ENCODE measurements around the gene LDLRAD3.

LDLRAD3 gene

DNA sequence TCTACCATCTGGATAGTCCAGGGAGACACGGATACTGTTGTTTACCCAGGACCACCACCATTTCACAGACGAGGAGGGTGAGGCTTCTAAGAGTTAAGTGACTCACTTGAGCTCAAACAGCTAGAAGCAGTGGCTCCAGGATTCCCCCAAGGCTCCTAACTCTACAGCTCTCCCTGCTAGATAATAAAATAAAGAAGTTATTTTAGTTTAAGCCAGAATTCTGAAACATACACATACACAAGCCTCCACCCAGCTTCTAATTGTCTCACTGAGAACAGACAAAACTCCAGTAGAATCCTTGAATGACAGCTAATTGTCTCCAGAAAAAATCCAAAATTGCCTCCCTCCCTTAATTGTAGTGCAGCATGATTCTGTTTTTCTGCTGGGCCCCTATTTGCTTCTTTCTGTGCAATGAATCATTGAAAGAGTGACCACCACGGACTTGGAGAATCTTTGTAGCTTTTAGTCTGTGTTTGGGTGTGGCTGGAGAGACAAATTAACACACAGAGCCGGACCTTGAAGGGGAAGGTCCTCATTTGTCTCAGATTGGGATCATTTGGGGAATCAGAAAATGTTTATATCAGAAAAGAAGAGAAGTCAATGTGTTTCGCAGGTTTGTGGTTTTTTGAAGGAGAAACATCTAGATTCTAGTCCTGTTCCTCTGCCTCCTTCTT is 280.5 kb downstream of the LDLRAD3 start:
- no peak for DNase-seq

DNA sequence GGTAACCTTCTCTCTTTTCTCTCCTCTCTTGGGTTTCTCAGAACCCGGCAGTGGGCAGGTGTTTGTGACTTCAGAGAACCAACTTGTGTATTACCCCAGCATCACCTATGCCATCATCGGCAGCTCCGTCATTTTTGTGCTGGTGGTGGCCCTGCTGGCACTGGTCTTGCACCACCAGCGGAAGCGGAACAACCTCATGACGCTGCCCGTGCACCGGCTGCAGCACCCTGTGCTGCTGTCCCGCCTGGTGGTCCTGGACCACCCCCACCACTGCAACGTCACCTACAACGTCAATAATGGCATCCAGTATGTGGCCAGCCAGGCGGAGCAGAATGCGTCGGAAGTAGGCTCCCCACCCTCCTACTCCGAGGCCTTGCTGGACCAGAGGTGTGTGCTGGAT is 283.2 kb downstream of the LDLRAD3 start:
- DNase-seq, result no peak

GRCh38 chr11:36228689-36229088 is 284.8 kb downstream of the LDLRAD3 start:
- no peak for DNase-seq

GRCh38 chr11:36229091-36229705 is 285.3 kb downstream of the LDLRAD3 start:
- no peak for DNase-seq

GRCh38 chr11:36230779-36231699 is 287.2 kb downstream of the LDLRAD3 start:
- no peak for DNase-seq

DNA sequence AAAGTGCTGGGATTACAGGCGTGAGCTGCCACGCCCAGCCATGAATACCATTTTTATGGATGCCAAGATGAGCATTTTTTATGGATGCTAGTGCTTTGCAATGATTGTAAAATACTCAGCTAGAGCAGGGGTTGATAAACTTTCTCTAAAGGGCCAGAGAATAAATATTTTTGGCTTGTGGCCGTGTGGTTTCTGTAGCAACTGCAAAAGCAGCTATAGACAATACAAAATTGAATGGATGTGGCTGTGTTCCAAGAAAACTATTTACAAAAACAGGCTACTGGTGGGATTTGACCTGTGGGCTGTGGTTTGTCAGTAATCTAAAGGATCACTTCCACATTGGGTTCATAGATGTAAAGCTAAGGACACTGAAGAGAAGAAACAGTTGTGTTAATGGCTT is 289.3 kb downstream of the LDLRAD3 start:
- no peak for DNase-seq

DNA sequence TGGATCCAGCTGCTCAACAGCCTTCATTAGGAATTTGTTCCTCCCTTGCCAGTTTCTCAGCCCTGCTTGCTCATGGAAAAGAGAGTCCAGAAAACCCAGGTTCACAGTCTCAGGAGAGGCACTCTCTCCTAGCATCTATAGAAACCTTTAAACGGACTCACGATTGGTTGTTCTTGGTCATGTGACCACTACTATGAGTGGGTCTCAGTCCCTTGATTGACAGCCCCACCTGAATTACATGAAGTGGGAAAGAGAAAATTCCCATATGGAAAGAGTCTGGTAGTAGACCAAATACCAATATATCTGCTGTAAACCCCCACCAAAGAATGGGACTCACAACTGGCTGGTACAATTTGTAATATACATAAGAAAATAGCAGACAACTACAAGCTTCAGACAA is 291.0 kb downstream of the LDLRAD3 start:
- no peak for DNase-seq

GRCh38 chr11:36235750-36236149 is 291.9 kb downstream of the LDLRAD3 start:
- no peak for DNase-seq

DNA sequence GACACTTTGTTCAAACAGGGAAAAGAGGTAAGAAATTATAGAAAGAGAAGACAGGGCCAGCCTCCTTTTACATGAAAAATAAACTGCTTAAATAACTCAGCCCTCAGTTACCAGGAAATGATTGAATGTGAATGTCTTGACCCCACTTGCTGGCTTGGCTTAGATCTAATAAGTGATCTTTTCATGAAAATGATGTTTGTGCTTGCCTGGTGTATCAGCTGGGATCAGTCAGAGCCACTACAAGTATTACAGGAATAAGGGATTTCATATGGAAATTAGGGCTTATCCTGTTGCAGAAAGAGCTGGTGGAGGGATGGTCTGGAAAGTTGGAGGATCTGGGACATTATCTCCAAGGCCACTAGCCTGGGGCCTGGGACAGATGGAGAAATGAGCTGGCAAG is 293.5 kb downstream of the LDLRAD3 start:
- no peak for DNase-seq

DNA sequence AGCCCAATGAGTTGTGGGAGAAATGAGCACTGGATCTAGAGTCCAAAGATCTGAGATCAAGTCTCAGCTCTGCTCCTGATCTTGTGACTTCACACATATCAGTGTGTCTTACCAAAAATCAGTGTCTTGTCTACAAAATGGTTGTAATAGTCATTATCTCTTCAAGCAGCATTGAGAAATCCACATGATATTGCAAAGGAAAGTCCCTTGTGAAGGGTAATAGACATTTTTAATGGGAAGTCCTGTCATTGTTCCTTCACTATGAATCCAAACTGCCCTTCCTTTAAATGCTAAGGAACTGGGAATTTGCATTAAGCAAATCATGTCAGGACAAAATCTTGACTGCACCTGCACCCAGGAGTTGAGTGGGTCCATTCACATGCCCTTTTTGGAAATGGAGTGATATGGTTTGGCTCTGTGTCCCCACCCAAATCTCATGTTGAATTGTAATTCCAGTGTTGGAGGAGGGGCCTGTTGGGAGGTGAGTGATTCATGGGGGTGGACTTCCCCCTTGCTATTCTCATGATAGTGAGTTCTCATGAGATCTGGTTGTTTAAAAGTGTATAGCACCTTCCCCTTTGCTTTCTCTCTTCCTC is 294.3 kb downstream of the LDLRAD3 start:
- DNase-seq, result no peak

GRCh38 chr11:36238881-36239280 is 295.0 kb downstream of the LDLRAD3 start:
- no peak for DNase-seq

DNA sequence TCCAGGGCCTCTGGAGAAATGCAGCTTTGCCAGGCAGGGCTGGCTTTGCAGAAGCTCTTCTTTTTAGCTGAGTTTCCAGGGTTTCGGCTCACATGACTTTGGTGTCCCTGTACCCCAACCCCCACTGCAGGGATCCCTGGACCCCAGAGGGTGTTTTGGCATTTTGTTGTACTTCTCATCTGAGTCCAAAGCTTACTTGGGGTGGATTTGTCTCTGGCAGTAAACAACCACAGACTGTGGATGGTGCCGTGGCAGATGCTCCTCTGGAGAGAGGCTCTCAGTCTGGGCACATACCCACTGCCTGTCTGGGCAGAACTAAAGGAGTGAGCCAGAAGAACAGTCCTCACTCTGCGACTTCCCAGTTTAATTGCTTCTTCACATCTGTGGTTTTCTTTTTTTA is 295.8 kb downstream of the LDLRAD3 start:
- no peak for DNase-seq

- no peak for DNase-seq
Observed at GRCh38 chr11:36240173-36240572, 296.3 kb downstream of the LDLRAD3 start.

DNA sequence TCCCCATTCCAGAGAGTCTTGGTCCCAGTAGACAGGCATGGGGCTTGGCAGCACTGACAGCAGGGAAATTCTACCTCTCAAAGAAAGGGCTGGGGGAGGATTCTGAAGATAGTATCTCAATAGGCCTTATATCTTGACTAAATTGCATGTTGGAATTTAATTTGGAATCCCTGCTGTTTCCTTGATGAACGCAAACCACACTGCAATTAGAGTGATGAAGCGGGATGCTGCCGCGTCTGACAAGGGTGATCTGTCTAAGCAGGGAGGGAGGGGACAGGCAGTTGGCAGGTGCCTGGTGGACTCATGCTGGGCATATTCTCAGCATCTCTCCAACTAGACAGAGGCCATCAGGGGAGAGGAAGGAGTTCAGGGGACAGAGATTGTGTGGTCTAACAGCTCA is 296.9 kb downstream of the LDLRAD3 start:
- no peak for DNase-seq

- DNase-seq, result no peak
Observed at GRCh38 chr11:36241497-36241896, 297.6 kb downstream of the LDLRAD3 start.

DNA sequence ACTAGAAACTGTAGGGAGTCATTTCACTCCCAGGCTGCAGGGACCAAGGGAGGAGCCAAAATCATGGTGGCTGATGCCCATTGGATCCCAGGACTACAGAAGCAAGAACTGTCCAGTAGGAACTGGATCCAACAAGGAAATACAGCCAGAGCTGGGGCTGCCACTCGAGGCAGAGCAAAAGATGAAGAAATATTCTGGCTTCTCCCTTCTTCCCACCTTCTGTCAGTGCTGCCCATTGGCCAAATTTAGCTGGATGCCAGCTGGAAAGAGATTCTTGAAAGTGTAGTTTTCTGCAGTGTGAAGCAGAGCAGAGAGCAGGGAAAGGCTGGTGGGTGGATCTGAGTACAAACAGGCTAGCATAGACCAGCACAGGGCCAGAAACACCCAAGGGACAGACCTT is 299.8 kb downstream of the LDLRAD3 start:
- DNase-seq, result no peak

DNA sequence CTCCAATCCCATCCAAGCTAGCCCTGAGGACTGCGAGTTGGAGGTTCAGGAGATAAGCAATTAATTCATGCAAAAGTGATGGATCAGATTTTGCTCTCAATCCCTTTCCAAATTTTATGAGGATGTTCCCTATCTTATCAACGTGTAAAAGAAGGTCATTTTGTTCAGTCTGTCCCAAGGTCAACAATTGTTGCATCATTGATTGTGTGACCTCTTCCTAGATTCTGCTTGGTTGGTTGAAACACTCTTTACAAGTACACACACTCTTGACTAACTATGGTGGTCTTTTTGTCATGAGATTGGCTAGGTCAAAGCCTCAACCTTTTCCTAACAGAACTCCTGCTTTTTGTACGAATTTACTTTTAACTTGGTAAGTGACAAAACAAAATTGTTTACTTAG is 303.6 kb downstream of the LDLRAD3 start:
- no peak for DNase-seq

GRCh38 chr11:36248436-36248835 is 304.6 kb downstream of the LDLRAD3 start:
- DNase-seq, result no peak

DNA sequence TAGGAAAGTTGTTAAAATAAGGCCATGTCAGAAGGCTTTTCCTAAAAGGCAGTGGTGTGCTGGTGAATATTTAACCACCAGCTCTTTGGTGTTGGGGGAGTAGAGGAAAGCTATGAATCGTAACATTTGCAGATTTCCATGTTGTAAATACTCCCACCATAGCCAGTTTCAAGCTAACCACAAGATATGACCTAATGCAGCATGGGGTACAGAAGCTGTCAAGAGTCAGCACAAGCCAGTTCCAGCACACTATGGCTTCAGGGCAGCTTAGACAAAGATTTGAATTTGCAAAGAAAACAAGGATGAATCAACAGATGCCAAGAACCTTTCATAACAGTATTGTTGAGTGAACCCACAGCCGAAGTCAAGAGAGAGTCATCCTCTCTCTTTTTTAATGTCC is 305.4 kb downstream of the LDLRAD3 start:
- no peak for DNase-seq

- DNase-seq, result no peak
Observed at GRCh38 chr11:36251823-36252222, 308.0 kb downstream of the LDLRAD3 start.

GRCh38 chr11:36253238-36253637 is 309.4 kb downstream of the LDLRAD3 start:
- no peak for DNase-seq

GRCh38 chr11:36254713-36255112 is 310.9 kb downstream of the LDLRAD3 start:
- DNase-seq, result no peak

GRCh38 chr11:36257351-36257750 is 313.5 kb downstream of the LDLRAD3 start:
- DNase-seq, result no peak
